ENCODE data around the gene FOXP1.
"Not testable (repeated sequence)": the region's sequence is repeated elsewhere in the genome, so short reads cannot be mapped to it uniquely, and the experiment has no call there.

FOXP1 gene

DNA sequence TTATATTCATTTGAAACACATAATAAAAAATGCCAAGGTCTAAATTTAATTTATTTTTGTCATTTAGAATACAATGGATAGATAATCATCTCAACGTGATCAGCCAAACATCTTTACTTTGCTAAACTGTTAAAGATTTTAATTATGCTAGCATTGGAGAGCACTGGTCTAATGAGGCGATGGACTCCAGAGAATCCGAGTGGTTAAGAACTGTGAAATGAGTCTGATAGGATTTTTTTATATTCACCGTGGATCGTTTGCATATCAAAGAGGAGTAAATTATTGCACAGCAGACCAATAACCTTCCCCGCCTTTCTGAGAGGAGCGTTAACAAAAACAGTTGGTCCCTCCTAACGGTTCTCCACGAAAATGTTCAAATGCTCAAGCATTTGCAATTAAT, 540.8 kb downstream of the FOXP1 start:
- DNase-seq = no peak

DNA sequence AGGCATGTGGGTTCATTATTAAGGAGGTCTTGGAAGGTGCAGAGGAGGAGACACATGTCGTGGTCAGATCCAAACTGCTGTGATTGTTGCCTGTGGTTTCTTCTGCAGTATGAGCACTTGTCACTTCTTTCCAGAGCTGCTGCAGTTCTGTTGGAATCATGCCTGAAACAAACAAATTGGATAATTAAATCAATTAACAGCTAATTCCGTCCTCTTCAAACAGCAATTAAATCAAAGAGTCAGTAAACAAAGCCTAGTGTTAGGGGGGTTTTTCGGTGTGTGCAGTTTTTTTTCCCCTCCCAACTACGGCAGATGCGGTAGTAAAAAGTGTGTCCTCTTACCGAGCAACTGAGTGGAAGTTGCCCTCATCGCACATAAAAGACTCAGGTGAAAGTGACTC, 542.2 kb downstream of the FOXP1 start:
- no peak for DNase-seq

DNA sequence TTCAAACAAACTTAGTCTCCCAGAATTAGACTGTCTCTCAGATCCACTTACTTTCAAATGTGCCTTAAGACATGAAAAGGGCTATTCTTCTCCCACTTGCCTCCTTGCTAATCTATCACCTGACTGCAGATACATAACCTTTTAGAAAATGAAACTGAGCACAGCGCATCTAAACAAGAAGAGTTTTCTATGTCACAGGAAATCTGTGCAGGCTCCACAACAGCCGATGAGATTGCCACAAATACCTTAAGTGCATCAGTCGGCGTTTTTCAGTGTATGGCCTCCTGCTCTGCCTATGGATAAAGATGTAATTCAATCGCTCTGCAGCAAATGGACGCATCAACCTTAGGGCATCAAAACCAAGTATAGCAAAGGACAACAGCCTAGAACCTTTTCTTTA, 544.2 kb downstream of the FOXP1 start:
- no peak for DNase-seq

DNA sequence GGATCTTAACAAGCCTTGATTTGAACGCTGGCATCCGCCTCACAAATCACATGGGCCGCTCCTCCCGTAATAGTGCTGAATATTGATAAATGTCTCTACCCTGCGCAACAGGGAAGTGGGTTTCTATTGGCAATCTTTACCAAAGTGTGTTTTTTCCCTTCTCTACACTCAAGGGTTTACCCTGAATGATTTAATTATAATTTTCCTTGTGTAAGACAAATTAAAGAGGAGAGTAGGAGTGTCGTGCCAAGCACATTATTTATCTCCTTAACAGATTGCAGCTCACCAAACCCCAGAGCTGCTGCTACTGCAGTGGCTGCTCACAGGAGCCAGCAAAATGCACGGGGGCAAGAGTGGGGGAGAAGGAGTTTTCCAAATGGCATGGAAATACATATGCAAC, 545.8 kb downstream of the FOXP1 start:
- no peak for DNase-seq

DNA sequence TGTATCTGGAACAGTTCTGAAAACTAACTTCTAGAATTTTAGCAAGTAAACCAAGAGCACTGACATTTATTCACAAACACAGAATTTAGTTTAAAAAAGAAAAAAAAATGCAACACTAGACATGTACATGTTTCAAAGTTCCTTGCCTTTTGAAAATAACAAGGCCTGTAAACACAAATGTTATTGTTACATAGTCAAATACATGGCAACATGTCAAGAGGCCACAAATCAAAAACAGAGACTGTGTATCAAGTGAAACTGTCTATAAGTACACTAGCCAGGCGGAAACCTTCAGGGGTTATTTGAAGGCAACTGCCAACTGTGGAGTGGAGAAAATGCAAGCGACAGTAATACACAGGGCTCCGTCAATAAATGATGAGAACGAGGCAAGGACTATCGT, 547.6 kb downstream of the FOXP1 start:
- no peak for DNase-seq

DNA sequence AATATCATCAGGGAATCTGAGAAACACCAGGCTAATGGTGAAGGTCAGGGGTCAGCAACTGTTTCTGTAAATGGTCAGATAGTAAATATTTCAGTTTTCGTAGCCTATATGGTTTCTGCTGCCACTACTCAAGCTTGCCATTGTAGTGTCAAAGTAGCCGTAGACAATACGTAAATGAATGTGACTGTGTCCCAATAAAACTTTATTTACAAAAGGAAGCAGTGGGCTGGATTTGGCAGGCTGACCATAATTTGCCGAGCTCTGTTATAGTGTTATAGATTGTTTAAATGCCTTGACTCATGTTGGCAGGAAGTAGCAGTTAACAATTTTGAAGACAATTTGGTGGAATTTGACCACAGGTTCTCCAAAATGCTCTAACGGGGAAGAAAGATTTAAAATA, 548.2 kb downstream of the FOXP1 start:
- no peak for DNase-seq

DNA sequence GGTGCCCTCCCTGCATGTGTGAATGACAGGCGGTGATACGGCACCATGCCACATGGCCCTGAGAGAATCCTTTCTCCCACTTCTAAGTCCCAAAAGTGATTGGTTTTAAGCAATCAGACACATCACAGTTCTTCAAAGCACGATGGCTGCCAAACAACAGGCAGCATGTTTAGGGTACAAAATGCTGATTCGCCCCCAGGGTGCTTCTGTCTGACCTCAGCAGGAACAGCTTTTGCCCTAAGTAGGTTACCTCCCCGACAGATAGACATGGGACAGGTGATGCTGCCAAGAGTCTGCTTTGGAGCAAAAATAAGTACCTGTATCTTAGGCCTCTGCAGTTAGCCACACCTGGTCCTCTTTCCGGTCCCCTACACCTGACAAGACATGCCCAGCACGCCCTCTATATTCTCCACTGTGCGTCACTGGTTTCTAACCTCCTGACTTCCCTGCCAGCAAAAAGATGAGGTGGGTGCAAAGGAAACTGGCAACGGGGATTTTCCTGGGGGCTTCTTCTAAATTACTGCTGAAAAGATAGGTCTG, 549.8 kb downstream of the FOXP1 start:
- no peak for DNase-seq

DNA sequence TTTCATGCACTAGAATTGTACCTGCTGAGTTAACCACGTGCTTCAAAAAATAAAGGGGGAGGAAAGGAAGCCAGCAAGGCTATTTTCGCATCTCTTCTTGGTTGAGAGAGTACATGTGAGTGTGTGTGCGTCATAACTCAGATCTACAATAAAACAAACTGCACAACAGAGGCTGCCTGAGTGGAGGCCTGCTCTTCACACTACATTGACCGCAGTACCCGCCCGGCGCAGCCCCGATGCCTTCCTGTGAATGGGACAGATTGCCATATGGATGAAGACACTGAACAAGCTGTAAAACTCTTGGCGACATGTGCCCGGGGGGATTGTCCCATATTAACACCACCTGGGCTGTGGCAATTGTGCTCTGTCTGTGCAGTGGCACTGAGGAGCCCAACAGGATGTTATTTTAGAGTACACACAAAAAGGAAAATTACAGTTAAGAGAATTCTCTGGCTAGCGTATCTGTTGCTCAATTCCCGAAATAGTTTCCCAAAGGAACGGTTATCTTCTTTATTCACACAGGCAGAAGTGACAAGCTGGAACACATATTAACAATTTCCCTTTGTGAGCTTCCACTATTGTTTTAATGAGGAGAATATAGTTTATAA, 551.5 kb downstream of the FOXP1 start:
- no peak for DNase-seq

DNA sequence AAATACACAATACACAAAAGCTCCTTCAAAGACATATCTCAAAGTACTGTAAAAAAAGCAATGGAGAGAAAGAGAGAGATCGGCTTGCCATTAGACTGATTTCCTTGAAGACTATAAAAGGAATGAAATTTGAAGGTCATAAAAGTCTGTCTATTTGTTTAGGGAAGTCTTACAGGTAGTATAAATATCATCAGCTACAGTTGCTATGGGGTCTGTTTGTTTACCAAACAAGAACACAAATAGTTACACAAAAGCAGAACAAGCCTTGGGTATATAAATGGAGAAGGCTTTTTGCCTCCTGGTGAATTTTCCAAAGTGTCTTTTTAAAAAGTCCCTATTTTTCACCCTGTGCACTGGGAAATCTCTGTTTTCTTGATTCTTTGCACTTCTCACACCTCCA, 552.3 kb downstream of the FOXP1 start:
- DNase-seq = no peak

DNA sequence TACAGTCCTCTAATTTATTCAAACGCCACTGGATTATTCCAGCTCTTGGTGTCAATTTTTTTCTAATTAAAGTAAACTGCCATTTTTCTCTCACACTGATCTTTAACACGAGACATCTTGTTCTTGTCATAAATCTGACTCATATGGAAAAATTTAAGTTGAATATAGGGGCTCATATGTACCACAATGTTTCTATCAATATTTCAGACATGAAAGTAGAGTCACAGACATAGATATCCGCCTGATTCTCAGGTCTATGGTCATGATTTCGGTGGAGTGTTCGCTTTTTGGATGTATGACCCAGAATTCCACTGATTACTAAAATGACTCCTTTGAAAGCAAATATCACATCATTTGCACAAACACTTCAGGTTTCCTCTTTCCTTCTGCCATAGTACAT, 552.8 kb downstream of the FOXP1 start:
- DNase-seq = no peak

DNA sequence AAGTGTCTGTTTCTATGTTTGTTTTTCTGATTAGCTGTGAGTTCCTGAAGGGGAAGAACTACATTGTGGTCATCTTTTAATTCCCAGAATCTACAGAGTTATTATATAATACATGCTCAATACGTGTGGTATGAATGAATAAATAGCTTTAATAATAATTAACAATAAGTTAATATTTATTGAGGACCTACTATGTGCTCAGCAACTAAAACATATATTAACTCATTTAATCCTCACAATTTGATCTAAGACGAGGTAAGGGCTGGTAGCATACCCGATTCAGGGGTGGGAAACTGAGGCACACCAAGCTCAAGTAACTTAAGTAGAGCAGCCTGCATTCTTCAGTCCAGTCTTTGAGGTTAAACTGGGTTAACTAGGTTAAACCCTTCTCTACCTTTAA, 553.8 kb downstream of the FOXP1 start:
- no peak for DNase-seq

DNA sequence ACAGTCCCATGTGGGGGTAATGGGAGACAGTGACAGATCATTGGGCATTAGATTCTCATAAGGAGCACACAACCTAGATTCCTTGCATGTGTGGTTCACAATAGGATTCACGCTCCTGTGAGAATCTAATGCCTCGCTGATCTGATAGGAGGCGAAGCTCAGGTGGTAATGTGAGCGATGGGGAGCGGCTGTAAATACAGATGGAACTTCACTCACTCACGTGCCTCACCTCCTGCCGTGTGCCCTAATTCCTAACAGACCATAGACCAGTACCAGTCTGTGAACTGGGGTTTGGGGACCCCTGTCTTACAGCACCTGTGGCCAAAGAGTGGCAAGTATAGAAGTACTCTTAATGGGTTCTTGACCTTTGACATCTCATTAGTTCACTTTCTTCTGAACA, 554.7 kb downstream of the FOXP1 start:
- DNase-seq = no peak

DNA sequence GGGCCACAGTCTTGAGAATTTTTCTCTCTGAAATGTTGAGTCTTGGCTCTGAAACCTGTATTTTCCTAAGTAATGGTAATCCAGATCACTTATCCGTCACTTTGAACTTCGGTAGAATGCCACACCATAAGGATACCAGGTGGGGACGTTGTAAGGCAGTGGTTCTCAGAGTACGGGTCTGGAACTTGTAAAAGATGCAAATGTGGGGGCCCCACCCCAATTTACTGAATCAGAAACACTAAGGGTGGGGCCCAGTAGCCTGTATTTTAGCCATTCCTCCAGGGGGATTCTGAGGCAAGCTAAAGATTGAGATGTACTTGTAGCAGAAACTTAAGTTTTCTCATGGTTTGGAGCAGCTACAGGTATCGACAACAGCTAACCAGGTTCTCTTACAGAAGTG, 555.3 kb downstream of the FOXP1 start:
- no peak for DNase-seq

DNA sequence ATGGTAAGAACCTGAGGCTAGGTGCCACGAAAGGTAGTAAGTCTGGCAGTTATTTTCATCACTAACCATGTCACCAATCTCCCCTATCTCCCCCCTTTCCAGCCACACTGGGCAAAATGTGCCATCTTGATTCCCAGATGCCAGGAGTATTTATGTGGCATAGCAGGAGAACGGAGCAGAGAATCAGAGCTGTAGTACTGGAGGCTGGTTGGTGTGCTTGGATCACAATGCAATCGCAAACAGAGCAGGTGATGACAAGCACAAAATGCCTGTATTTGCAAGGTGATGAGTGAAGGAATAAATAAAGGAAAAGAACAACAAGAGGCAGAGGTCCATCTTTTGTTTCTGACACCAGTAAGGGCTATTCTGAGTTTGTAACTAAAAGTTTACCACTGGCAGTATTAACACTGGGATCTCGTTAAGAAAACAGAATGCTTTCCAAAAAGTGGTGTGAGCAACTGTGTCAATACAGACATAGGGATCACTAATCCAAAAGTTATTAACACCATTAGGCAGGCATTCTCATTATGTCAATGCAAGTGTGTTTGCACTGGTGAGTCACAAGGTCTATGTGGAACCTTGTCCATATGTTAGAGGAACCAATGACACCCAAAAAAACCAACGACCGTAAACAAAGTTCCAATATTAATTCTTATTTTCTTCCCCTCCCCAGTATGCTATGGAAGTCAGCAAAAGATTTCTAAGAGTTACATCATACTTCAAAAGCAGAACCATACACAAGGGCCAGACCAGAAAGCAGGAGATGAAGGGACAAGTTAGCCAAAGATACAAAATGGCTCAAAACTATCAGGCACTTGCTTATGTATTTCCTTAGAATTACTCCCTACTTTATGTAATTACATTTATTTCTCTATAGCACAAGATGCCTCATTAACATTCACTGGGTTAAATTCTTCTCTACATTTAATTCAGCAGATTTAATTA, 556.6 kb downstream of the FOXP1 start:
- no peak for DNase-seq

DNA sequence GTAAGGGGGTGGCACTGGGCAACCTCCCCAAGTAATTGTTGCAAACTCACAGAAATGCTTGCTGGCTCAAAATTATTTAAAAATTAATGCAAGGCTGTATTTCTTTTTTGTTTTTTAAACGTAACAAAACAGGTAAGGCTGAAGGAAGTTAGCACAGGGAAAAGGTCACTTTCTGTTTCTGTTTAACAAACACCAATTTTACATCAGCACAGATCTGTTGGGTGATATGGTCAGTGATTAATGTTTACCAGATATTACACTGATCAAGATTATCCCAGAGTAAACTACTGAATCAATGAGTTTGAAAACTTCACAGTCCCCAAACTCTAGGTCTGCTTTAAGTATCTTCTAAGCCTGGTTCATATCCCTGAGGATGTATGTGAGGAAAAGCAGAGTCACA, 558.0 kb downstream of the FOXP1 start:
- DNase-seq = no peak

DNA sequence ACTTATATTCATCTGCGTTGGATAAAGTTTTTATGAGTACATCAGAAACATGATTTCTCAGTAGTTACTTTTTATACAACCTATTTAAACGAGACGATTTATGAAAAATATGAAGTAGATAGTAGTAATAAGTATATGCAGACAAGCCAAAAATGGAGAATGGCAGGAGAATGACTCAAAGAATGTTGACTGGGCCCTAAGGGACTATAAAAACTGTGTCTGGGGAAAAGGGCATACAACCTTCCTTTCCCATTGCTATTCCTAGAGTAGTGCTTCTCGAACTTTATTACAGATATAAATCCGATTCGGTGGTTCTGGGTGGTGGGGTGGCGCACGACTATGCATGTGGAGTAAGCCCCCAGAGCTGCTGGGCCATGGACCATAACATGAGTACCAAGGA, 558.5 kb downstream of the FOXP1 start:
- no peak for DNase-seq

DNA sequence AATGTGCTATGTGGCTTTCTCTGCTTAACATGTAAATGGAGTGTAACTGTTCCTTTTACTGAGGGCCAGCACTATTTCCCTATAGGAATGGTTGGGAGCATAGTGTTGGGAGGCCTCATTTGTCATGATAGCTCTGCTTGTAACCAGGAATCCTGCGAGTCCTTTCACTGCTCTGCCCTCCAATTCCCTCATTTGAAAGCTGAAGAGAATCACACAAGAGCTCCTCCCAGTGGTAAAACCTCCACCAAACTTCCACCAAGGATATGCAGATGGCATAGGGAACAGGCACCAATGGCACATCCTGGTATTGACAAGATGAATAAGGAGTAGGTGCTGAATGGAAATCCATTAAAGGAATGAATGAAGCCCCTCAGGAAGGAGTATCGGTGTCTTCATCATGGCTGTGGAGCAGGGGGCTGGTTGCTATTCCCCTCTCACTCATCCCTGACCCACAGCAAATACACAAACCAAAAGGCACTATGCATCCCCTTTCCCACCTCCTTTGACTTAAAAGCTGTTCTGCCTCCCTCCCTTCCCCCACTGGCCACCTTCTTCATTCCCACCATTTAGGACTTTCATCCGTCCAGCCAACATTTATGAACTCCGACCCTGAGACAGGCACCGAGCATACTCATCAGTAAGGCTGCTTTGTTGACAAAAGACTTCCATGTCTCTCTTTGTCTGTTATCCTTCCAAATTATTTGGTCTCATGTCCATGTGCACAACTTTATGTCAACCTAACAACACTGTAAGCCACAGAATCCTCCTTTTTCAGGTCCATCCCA, 560.8 kb downstream of the FOXP1 start:
- no peak for DNase-seq

DNA sequence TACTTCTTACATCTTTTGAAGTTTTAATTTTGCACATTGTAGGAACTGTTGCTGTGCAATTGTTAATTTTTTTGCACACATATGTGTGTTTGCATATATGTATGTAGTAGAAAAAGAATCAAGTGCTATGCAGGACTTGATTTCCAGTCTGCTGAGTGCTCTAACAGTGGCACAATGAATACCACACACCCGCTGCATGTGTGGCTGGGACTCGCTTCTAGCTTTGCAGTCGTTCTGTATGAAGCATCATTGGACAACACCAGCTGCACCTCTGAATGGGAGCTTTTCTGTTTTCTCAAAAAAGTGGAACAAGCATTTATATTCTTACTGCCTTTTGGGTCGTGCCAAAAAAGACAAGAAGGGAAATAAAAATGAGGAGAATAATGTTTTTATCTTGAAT, 564.7 kb downstream of the FOXP1 start:
- no peak for DNase-seq

DNA sequence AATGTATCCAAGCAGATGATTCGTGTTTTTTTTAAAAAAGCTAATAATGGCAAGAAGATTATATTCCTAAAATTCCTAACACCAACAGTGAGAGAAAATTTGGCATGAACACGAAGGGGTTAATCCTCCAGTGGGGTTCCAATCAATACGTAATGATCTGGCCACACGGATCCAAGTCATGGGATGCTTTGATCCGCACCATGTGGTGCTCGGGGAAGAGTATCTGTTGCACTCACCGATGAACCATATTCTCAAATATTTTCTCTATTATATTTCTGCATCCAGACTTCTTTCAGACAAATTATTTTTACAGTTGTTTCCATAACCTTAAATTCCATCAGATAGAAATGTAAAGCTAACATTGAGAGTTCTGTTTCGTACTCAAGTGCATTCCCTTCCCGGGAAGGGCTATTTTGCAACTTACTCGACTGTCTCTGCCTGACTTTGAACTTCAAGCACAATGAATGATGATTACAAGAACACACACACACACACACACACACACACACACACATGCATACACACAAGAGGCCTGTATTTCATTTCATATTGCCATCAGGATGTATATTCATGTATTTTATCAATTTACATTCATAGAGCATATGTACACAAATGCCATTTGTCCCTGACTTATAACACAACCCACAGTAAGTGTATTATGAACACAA, 567.2 kb downstream of the FOXP1 start:
- no peak for DNase-seq

DNA sequence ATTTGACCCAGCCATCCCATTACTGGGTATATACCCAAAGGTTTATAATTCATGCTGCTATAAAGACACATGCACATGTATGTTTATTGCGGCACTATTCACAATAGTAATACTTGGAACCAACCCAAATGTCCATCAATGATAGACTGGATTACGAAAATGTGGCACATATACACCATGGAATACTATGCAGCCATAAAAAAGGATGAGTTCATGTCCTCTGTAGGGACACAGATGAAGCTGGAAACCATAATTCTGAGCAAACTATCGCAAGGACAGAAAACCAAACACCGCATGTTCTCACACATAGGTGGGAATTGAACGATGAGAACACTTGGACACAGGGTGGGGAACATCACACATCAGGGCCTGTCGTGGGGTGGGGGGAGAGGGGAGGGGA, 568.9 kb downstream of the FOXP1 start:
- not testable (repeated sequence) for DNase-seq

DNA sequence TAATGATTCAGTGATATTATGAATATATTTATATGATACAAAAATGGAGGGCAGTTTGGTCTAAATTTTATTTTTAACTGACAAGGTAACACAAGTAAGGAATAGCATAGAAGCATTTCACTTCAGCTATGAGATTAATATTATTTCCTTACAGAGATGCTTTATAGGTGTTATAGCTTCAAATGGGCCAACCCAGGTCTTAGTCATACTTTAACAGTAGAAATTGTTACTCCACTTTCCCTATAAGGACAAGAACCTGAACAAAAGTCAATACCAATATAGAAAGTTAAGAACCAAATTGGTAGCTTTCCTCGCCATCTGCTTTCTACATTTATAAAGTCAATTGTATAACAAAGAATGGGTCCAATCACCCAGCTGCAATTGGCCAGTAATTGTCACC, 570.6 kb downstream of the FOXP1 start:
- no peak for DNase-seq

DNA sequence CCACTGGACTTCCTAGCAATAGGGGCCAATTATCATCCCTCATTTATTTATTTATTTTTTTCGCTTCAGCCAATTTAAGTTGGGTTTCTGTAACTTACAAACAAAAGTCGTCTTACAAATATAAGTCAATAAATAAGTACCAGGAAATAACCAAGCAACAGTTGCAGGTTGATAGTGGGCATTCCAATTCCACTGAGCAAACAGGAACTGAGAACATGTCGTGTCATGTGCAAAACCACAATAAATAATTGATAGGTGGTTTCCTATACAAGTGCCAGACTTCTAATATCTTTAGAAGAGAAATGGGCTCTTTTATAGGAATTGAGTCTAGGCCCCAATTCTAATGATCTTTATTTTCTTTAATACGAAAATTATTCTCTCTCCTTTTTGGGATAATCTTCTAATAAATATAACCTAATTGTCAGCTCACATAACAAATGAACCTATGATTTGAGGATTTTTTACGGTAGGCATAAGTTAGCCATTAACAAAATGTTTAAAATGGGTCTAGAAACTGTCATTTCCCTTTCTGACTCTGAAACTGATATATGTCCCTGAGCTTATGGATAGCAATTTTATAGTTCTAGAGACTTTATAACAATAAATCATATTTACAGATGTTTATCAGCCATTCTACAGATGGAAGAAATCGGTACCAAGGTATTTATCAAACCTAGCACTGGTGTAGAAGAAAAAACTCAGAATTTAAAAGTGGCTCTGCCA, 571.8 kb downstream of the FOXP1 start:
- no peak for DNase-seq

Data from NCI-H1092 treated with DMSO at 0.1 percent for 48 hours (cell line).